ENCODE measurements around the gene EEIG2.

DNA sequence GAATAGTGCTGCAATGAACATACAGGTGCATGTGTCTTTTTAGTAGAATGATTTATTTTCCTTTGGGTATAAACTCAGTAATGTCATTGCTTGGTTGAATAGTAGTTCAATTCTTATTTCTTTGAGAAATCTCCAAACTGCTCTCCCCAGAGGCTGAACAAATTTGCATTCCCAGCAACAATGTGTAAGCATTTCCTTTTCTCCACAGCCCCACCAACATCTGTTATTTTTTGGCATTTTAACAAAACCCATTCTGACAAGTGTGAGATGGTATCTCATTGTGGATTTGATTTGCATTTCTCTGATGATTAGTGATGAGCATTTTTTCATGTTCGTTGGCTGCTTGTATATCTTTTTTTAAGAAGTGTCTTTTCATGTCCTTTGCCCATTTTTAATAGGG, 21.9 kb upstream of the EEIG2 start:
- TF ChIP-seq EGR1 (IDR thresholded peaks at IDR 0.05) (no peak), CREB1 (IDR thresholded peaks at IDR 0.05; ENCODE audit: low read depth) (no peak), TEAD4 (IDR thresholded peaks at IDR 0.05) (no peak), FOXM1 (IDR thresholded peaks at IDR 0.05; ENCODE audit: borderline replicate concordance, low read depth) (no peak), EP300 (IDR thresholded peaks at IDR 0.05; ENCODE audit: borderline replicate concordance) (no peak), TAF1 (IDR thresholded peaks at IDR 0.05; ENCODE audit: low read depth) (no peak), RAD21 (IDR thresholded peaks at IDR 0.05; ENCODE audit: low read depth) (no peak), NFIC (IDR thresholded peaks at IDR 0.05) (no peak), TCF12 (IDR thresholded peaks at IDR 0.05; ENCODE audit: low read depth) (no peak), CEBPB (IDR thresholded peaks at IDR 0.05) (no peak), YY1 (IDR thresholded peaks at IDR 0.05; ENCODE audit: low read depth) (no peak)
- TF ChIP-seq, protein P1, sequence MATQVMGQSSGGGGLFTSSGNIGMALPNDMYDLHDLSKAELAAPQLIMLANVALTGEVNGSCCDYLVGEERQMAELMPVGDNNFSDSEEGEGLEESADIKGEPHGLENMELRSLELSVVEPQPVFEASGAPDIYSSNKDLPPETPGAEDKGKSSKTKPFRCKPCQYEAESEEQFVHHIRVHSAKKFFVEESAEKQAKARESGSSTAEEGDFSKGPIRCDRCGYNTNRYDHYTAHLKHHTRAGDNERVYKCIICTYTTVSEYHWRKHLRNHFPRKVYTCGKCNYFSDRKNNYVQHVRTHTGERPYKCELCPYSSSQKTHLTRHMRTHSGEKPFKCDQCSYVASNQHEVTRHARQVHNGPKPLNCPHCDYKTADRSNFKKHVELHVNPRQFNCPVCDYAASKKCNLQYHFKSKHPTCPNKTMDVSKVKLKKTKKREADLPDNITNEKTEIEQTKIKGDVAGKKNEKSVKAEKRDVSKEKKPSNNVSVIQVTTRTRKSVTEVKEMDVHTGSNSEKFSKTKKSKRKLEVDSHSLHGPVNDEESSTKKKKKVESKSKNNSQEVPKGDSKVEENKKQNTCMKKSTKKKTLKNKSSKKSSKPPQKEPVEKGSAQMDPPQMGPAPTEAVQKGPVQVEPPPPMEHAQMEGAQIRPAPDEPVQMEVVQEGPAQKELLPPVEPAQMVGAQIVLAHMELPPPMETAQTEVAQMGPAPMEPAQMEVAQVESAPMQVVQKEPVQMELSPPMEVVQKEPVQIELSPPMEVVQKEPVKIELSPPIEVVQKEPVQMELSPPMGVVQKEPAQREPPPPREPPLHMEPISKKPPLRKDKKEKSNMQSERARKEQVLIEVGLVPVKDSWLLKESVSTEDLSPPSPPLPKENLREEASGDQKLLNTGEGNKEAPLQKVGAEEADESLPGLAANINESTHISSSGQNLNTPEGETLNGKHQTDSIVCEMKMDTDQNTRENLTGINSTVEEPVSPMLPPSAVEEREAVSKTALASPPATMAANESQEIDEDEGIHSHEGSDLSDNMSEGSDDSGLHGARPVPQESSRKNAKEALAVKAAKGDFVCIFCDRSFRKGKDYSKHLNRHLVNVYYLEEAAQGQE (IDR thresholded peaks at IDR 0.05; ENCODE audit: low read depth) = no peak
